IMR-90 (cell line): ENCODE data around the gene LMBR1L. TPM values are rescaled to one million over a fixed set of nuclear protein-coding genes. Genes with fewer than 3 reads are reported as not detected.

Experiments used
- ATAC-seq: fragments of 200-7000 bp; cut with Tn5 transposase; 2 replicates; pipeline ENCODE4 v1.9.1; 2020; ENCODE audit warnings: low read depth, mild to moderate bottlenecking, moderate library complexity
- BruUV-seq: library from RNA; stranded (reverse); fragments of 400-500 nt; replicated peaks from 2 replicates; lab custom pipeline; 2021; lab: Mats Ljungman, UMichigan
- CTCF ChIA-PET: fragments of 300-600 bp; formaldehyde crosslinking; extraction: SDS; loops from one replicate; lab custom pipeline; 2021; ENCODE audit warnings: antibody characterized with exemption; lab: Yijun Ruan, JAX
- POLR2A ChIA-PET: fragments of 300-600 bp; sonication (Branson Sonifier 250); formaldehyde crosslinking; loops from one replicate; lab custom pipeline; 2022; ENCODE audit warnings: antibody characterized with exemption; ENCODE audit not compliant: unreplicated experiment; lab: Charles Lee
- DNase-seq: peaks from one replicate; pipeline ENCODE4 v3.0.0; 2013
- H2AFZ ChIP-seq: replicated peaks from 2 replicates; pipeline ENCODE3; 2013; ENCODE audit warnings: low read length, mild to moderate bottlenecking; ENCODE audit not compliant: poor library complexity
- H2AK5ac ChIP-seq: 2 replicates; pipeline ENCODE4 v1.6.1; 2013; ENCODE audit warnings: low read depth, low read length, inconsistent platforms
- H2AK9ac ChIP-seq: replicated peaks from 2 replicates; pipeline ENCODE3; 2013; ENCODE audit warnings: mild to moderate bottlenecking, low read depth, low read length, moderate library complexity; ENCODE audit not compliant: poor library complexity
- H2BK120ac ChIP-seq: 2 replicates; pipeline ENCODE4 v1.6.1; 2013; ENCODE audit warnings: low read depth, low read length, inconsistent platforms
- H2BK15ac ChIP-seq: 3 replicates; pipeline ENCODE4 v1.6.1; 2013; ENCODE audit warnings: low read depth, low read length, inconsistent platforms
- H2BK20ac ChIP-seq: 2 replicates; pipeline ENCODE4 v1.6.1; 2013; ENCODE audit warnings: low read depth, mild to moderate bottlenecking, inconsistent platforms, low read length, moderate library complexity
- H2BK5ac ChIP-seq: 2 replicates; pipeline ENCODE4 v1.6.1; 2013; ENCODE audit warnings: mild to moderate bottlenecking, low read depth, low read length, inconsistent platforms; ENCODE audit not compliant: poor library complexity, severe bottlenecking
- H3K14ac ChIP-seq: replicated peaks from 2 replicates; pipeline ENCODE4 v1.6.1; 2013; ENCODE audit warnings: low read depth, low read length, inconsistent platforms
- H3K18ac ChIP-seq: 2 replicates; pipeline ENCODE4 v1.6.1; 2013; ENCODE audit warnings: low read depth, low read length, control low read depth
- H3K23ac ChIP-seq: 2 replicates; pipeline ENCODE4 v1.6.1; 2013; ENCODE audit warnings: low read depth, low read length, inconsistent platforms
- H3K27ac ChIP-seq: 2 replicates; pipeline ENCODE4 v1.5.1; 2013; ENCODE audit warnings: mild to moderate bottlenecking, control low read depth, low read length; ENCODE audit not compliant: insufficient read depth
- H3K27me3 ChIP-seq: 2 replicates; pipeline ENCODE4 v1.6.1; 2013; ENCODE audit warnings: low read length; ENCODE audit not compliant: control insufficient read depth, insufficient read depth
- H3K36me3 ChIP-seq: 2 replicates; pipeline ENCODE4 v1.6.1; 2013; ENCODE audit warnings: low read length, mixed read lengths; ENCODE audit not compliant: control insufficient read depth, insufficient read depth
- H3K4ac ChIP-seq: 2 replicates; pipeline ENCODE4 v1.6.1; 2013; ENCODE audit warnings: low read depth, low read length, inconsistent platforms
- H3K4me1 ChIP-seq: 2 replicates; pipeline ENCODE4 v1.6.1; 2013; ENCODE audit warnings: low read length, mixed read lengths; ENCODE audit not compliant: control insufficient read depth, insufficient read depth
- H3K4me2 ChIP-seq: 2 replicates; pipeline ENCODE4 v1.6.1; 2013; ENCODE audit warnings: low read depth, mild to moderate bottlenecking, control low read depth, low read length, moderate library complexity
- H3K4me3 ChIP-seq: 2 replicates; pipeline ENCODE4 v1.5.1; 2013; ENCODE audit warnings: low read depth, mild to moderate bottlenecking, control low read depth, low read length, moderate library complexity; ENCODE audit not compliant: insufficient read depth
- H3K56ac ChIP-seq: 2 replicates; pipeline ENCODE4 v1.6.1; 2013; ENCODE audit warnings: low read length, inconsistent platforms; ENCODE audit not compliant: insufficient read depth; ENCODE audit errors: extremely low read depth
- H3K79me1 ChIP-seq, 2 experiments: 2 replicates each; pipeline ENCODE4 v1.6.1; 2013; ENCODE audit warnings: low read length in 2 of 2, inconsistent platforms in 1 of 2, low read depth in 1 of 2
- H3K9ac ChIP-seq: 2 replicates; pipeline ENCODE4 v1.6.1; 2013; ENCODE audit warnings: low read depth, low read length, control low read depth
- H3K9me1 ChIP-seq: 2 replicates; pipeline ENCODE4 v1.6.1; 2013; ENCODE audit warnings: low read length, inconsistent platforms; ENCODE audit not compliant: insufficient read depth
- H3K9me3 ChIP-seq: 2 replicates; pipeline ENCODE4 v1.6.1; 2013; ENCODE audit warnings: low read length; ENCODE audit not compliant: control insufficient read depth, insufficient read depth
- H4K20me1 ChIP-seq: 2 replicates; pipeline ENCODE4 v1.6.1; 2013; ENCODE audit warnings: low read length, inconsistent platforms; ENCODE audit not compliant: insufficient read depth
- H4K5ac ChIP-seq: 2 replicates; pipeline ENCODE4 v1.6.1; 2013; ENCODE audit warnings: mild to moderate bottlenecking, low read depth, low read length, control low read depth
- H4K8ac ChIP-seq, 2 experiments: 2 replicates each; pipeline ENCODE4 v1.6.1; 2013; ENCODE audit warnings: low read depth in 2 of 2, low read length in 2 of 2, control low read depth in 1 of 2, inconsistent platforms in 1 of 2
- H4K91ac ChIP-seq: 2 replicates; pipeline ENCODE4 v1.6.1; 2013; ENCODE audit warnings: low read depth, low read length, inconsistent platforms; ENCODE audit not compliant: insufficient read depth
- CEBPB ChIP-seq: IDR thresholded peaks from 2 replicates; pipeline ENCODE4 v1.6.1; 2012; ENCODE audit warnings: low read depth, low read length, improper control_type of control experiment
- WGBS, 2 experiments: methylation state at CpG; one replicate each; pipeline versions ENCODE4 v1.1.5 to v1.1.7; 2013; ENCODE audit warnings: missing lambda C conversion rate in 2 of 2; ENCODE audit not compliant: insufficient read length in 1 of 2; ENCODE audit errors: extremely low coverage in 2 of 2; 5-methylcytosine and 5-hydroxymethylcytosine counted together
- dilution Hi-C: fragments of 300-500 bp; cut with HindIII; formaldehyde crosslinking; loops from one replicate; pipeline ENCODE4 v1.14.3; 2018; ENCODE audit warnings: low sequenced_read_pairs; ENCODE audit not compliant: unreplicated experiment
- in situ Hi-C: fragments of 300-500 bp; cut with MboI; formaldehyde crosslinking; loops from 3 replicates; pipeline ENCODE4 v1.14.3; 2019; ENCODE audit warnings: low sequenced_read_pairs, inconsistent platforms, mixed read lengths
- intact Hi-C: fragments of 100-400 bp; cut with micrococcal nuclease; formaldehyde crosslinking; loops from 2 replicates; pipeline ENCODE4 v1.10.0; 2022
- polyA plus RNA-seq, 3 experiments: library from polyadenylated mRNA; depleted of rRNA; stranded (reverse); fragments of >200 nt; gene quantifications; 2 replicates each; pipeline ENCODE4 v1.2.3, GENCODE V29; 2012; ENCODE audit warnings: low replicate concordance in 1 of 3
- total RNA-seq: library from RNA; depleted of rRNA; stranded (reverse); fragments of >200 nt; gene quantifications from 2 replicates; pipeline ENCODE4 v1.2.3, GENCODE V29; 2012

The LMBR1L gene
- total and polyA plus RNA-seq, 2 of the 4 experiments (the other 2 are of a cell fraction), result 33.0 to 44.6 TPM

DNA sequence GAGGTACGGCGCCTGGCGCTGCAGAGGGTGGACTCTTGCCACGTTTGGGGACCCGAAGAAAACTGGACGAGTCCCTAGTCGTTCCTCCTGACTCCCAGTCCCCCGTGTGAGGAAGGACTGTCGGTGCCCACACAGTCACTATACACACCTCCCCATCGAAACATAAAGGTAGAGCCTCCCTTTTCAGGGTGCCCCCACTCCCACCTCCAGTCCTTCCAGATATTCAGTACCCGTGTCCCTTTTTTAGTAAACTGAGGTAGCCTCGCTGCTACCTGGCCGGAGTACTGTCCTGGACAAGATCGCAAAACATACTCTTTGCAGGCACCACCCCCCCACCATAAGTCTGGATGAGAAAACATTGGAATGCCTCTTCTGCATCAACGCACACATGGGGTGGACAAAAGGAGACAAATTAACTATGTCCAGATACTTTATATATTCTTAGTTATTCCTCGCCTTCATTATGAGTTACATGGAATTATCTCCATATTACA lies 49.4 kb downstream of the LMBR1L start:
- Histone ChIP-seq H3K18ac (peak overlapping the region; percentile 18), H3K4ac (peak overlapping the region; percentile 97), H3K23ac (peak overlapping the region; percentile 98), H3K9ac (peak overlapping the region; percentile 91), H4K8ac (peak overlapping the region; percentile 82 to 99), H3K27me3 (no peaks in the 10 kb centered on the region), H3K79me1 (peaks cover 9 to 43% of the 10 kb centered on the region in 2 experiments; a peak in 3 of 4 replicates), H3K9me1 (peaks cover 9% of the 10 kb centered on the region), H3K4me3 (peak overlapping the region; percentile 81), H3K4me2 (peak overlapping the region; percentile 88), H4K5ac (peak overlapping the region; percentile 65), H2BK15ac (peak overlapping the region; percentile 67; the same call in 1 of the 3 replicates), H2BK120ac (peak overlapping the region; percentile 88; the same call in 1 of the 2 replicates), H3K56ac (peak overlapping the region; percentile 94), H2BK5ac (peak overlapping the region; percentile 95), H3K36me3 (no peaks in the 10 kb centered on the region), H3K9me3 (no peaks in the 10 kb centered on the region), H3K27ac (peak overlapping the region; percentile 98), H2AFZ (peak overlapping the region; percentile 100), H3K4me1 (peaks cover 5% of the 10 kb centered on the region), H2BK20ac (0 out of 2 replicates have a peak overlapping the region, but pooled peaks have one; percentile 50), H2AK9ac (peak overlapping the region; percentile 98), H4K91ac (peak overlapping the region; percentile 97), H2AK5ac (peak overlapping the region; percentile 77), H3K14ac (peak overlapping the region; percentile 96), H4K20me1 (peaks cover 33% of the 10 kb centered on the region)
- no peak for TF ChIP-seq CEBPB
- dilution Hi-C loops, result no loop called here
- DNase-seq, result no peak
- ChIA-PET CTCF (interaction anchor here (0.9 kb wide), 1 partner anchor 49 kb away, joined by 3 read pairs; no protein-coding TSS in a partner anchor), POLR2A (no interaction called here)
- BruUV-seq, result no TSS peak
- 0% methylated on average over 1 of the region's 16 CpGs; no CpG with 5 or more reads in 1 of the 2 experiments for WGBS, 2 experiments
- no peak for ATAC-seq
- intact Hi-C loops, result no loop called here
- in situ Hi-C loops, result loop anchor here (5.0 kb wide), 1 partner anchor 176 kb away; no protein-coding TSS in a partner anchor
